ENCODE measurements around the gene ST14.
"Not testable (repeated sequence)": the region's sequence is repeated elsewhere in the genome, so short reads cannot be mapped to it uniquely, and the experiment has no call there.

The ST14 gene

DNA sequence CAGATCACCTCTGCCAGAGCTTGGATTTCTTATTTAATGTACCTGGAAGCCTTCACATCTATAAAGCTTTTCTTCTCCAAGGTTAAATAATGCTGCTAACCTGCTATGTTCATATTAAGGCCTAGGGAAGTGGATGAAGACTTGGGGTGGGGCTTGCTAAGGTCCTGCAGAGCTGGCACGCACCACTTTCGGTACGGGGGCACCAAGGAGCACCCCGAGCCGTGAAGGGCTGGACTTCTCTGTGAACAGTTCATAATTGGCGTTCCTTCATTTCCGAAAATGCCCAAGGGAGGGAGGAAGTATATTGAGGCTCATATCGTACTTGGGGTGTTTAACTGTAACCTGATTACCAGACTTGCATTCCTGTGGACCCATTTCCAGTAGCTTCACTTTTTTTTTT lies 59.6 kb downstream of the ST14 start:
- in situ Hi-C loops (cut with MboI; ENCODE audit: low sequenced_read_pairs) = loop anchor here (25.0 kb wide), 2 partner anchors 193 to 643 kb away; no protein-coding TSS in a partner anchor

DNA sequence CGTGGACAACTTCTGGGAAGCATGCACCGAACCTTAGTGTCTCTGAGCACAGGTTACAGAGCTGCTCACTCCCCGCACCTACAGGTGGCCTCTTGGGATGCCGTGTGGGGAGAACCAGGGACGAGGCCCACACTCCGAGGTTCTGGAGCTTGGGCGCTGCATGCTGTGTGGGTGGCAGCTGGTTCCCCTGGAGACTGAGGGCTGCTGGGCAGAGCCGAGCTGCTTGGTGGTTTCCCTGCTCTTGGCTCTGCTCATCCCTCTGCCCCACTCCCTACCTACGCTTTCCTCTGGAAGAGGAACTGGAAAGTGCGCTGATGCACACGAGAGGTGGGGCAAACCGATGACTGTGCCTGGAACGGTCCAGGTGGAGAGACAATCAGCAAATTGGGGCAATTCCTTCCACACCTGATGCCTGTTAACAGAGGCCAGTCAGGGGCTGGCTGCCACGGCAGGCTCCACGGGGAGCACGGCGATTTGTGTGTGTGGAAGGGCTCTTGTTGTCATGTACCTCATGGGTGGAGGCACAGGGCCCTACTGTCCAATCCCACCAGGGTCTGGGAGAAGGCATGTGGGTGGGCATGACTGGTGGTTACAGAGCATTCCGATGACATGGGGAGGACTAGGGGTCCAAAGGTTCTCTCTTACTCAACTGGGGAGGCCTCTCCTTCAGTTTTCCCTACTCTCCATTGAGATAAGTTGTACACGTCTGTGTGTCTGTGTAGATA lies 60.9 kb downstream of the ST14 start:
- in situ Hi-C loops (cut with MboI; ENCODE audit: low sequenced_read_pairs) = loop anchor here (25.0 kb wide), 2 partner anchors 192 to 642 kb away; no protein-coding TSS in a partner anchor

DNA sequence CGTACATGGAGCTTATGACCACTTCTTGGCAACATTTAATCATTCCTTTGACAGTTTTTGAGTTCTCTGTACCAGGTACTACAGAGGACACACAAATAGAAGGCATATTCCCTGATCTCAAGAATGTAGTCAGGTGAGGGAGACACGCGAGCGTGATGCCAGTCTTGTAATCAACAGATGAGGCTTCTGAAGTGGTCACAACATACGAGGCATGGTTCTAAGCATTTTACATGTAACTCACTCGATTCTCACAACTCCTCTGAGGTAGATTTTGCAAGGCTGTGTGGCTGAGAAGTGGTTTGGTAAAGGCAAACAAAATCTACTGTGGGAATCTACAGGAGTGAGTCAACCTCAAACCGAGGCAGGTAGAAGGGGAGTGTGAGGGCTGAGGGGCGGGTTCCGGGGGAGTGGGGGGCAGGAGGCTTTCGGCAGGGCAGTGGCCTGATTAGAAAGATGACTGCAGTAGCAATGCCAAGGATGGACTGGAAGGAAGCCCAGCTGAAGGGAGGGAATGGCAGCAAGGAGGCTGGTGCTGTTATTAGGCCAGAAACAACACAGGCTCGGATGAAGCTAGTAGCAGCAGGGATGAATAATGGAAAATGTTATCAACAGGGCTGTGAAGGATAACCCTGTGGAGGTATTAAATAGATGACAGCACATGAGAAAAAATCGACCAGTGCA lies 63.8 kb downstream of the ST14 start:
- in situ Hi-C loops (cut with MboI; ENCODE audit: low sequenced_read_pairs) = loop anchor here (25.0 kb wide), 2 partner anchors 189 to 639 kb away; no protein-coding TSS in a partner anchor

DNA sequence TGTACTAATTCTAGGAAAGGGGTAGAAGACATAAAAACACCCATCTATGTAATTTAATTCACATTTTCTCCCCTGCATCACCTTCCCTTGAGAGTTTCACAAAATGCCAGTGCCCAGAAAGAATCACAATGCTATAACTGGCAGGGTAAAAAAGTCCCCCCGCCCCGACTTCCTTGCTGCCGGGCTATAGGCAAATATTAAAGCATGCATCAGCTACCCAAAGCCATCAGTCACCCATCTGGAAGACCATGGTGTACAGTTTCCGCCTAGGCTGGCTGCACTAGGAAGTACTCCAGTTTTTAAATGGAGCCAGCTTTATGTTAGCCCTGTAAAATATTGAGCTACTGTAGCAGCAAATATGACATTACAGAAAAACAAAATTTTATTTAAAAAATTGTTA lies 67.8 kb downstream of the ST14 start:
- in situ Hi-C loops (cut with MboI; ENCODE audit: low sequenced_read_pairs) = no loop called here

DNA sequence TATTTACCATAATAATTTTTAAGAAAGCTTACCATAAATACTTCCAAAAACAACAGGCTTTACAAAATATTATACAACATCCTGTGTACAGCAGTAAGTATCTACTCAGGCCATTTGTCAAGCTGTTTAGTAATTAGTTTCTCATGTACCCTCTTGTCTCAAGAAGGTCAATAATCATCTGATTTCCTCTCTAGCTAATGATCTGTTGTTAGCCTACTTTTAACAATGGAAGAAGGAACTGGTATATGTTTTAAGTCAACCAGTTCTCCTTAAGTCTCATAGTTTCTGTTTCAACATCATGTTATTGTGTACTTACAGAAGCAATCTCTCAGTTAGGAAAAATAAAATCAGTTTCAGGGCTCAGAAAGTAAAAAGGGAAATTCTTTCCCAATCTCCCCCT lies 73.9 kb downstream of the ST14 start:
- in situ Hi-C loops (cut with MboI; ENCODE audit: low sequenced_read_pairs) = not testable (repeated sequence)

DNA sequence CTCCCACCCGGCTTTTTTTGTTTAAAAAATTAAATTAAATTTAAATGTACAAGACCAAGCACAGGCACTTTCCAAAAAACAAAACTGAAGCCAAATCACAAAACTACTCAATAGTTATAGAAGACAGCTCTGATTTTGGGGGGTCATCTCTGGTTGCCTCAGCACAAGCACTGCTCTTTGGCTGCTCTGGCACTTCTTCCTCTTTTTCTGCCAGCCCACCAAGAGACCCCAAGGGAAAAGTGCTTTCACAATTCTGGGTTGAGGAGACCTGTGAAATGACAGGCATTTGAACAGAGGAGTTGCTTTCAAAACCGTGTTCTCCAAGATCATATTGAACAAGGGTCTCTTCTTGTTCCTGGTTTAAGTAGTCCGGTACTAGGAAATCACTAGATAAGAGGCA lies 74.3 kb downstream of the ST14 start:
- in situ Hi-C loops (cut with MboI; ENCODE audit: low sequenced_read_pairs) = not testable (repeated sequence)

DNA sequence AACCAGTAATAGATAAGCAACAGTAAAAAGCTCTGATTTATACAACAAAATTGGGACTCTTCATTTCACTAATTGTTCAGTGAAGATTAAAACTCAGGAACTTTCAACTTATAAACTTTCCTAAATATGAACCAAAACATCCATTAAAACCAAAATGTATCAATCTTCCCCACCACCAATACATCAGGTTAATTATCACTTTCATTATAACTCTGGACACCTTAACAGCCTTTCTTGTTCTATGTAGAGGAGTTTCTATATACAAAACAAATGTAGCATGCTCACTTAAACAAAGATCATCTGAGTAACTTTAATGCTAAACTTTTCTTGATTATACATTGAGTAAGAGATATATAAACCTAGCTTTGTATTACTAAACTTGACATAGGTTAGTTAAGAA lies 74.7 kb downstream of the ST14 start:
- in situ Hi-C loops (cut with MboI; ENCODE audit: low sequenced_read_pairs) = no loop called here

DNA sequence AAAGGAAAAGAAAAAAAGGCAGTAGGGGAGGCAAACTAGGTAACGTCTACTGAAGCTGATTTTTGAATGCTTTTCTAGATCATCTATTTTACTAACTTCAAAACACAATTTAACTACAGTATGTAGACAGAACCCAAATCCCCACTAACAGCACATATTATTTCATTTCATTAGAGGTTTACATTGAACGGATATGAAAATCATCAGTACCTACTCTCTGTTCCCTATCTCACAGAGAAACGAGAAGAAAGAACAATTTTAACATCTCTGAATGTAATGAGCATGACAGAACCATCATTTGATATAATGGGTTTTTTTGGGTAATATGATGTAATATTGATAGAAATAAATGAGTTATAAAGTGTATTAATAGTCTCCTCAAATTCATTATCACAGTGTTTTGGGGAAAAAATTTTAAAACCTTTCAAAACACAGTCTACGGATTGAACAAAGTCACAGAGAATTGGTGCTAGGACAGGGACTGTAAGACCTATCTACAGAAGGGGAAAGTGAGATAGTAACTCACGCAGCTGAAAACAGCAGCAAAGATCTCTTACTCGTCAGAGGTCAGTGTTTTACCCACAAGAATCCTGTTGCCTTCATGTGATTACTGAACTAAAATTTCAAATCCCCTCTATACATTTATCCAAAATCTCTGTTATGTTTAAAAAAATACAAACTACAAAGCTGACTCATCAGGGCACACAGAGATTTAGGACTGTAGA lies 77.9 kb downstream of the ST14 start:
- in situ Hi-C loops (cut with MboI; ENCODE audit: low sequenced_read_pairs) = no loop called here

DNA sequence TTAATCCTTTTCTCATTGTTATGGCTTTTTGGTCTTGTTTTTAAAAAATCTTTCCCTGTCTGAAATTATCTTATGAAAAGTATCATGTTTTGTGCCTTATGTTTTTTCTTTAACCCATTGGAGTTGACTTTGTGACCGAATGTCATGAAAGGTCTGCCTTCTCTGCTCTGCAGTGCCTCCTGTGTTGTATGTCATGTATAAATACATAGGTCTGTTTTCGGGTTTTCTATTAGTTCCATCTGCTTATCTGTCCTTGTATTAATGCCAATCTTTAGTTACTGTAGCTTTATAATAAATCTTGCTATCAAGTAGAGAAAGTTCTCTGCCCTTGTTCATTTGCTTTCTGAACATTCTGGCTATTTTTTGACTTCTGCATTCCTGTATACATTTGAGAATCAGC lies 82.1 kb downstream of the ST14 start:
- in situ Hi-C loops (cut with MboI; ENCODE audit: low sequenced_read_pairs) = no loop called here

DNA sequence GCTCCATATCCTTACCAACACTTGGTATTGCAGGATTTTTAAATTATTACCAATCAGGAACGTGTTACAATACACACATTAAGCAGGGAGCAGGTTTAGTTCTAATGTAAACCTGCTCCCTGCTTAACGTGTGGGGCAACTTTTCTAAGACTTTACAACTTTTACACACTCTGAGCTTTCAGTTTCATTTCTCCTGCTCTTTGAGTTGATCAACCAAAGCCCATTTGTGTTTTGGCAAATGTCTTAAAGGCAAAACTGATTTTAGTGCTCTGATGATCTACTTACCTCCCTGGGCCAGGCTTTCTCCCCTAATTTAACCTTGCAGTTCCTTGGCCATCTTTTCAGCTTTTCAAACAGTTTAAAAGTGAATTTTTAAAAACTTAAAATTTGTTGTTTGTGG lies 84.2 kb downstream of the ST14 start:
- in situ Hi-C loops (cut with MboI; ENCODE audit: low sequenced_read_pairs) = no loop called here

DNA sequence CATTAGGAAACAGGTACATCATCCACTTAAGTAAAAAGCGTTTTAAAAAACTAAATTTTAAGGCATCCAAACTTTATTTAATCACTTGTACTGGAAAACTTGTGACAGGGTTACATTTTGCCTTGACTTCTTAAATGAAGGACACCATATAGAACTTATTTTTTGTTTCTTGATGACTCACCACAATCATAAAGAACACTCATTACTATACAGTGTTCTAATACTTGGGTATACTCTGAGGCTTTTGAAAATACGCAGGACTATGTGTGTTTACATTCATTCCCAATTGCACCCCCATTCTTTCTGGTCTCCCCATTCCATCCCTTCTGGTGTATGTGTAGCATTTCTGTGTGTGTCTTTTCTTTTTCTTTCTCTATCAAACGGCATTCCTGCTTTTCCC lies 85.3 kb downstream of the ST14 start:
- in situ Hi-C loops (cut with MboI; ENCODE audit: low sequenced_read_pairs) = no loop called here

DNA sequence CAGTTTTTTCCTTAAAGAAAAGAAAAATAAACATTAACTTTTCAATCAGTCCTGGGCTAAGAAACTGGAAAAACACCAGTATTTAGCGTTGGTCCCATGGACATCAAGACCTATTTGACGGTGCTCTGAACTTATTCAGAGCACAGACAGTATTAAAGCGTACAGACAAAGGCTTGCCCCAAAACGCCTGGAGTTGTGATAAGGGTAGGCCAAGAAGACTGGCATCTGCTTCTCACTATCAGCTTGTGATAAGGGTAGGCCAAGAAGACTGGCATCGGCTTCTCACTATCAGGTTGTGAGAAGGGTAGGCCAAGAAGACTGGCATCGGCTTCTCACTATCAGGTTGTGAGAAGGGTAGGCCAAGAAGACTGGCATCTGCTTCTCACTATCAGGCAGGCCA lies 85.8 kb downstream of the ST14 start:
- in situ Hi-C loops (cut with MboI; ENCODE audit: low sequenced_read_pairs) = not testable (repeated sequence)

DNA sequence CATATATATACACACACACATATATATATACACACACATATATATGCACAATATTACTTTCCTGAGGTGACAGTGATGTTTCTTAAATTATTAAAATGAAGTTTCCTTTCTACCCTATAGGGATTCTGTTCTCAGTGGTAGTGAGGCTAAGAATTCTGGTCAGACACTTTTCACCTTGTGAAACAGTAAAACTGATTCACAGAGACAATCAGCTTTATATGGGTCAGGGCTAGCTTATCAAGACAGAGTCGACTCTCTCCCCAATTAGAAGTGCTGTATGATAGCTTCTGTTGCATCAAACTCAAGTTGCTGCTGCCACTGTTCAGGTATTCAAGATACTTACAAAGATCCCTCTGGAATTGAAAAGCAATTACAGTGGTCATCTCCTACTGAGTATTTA lies 86.7 kb downstream of the ST14 start:
- in situ Hi-C loops (cut with MboI; ENCODE audit: low sequenced_read_pairs) = no loop called here

DNA sequence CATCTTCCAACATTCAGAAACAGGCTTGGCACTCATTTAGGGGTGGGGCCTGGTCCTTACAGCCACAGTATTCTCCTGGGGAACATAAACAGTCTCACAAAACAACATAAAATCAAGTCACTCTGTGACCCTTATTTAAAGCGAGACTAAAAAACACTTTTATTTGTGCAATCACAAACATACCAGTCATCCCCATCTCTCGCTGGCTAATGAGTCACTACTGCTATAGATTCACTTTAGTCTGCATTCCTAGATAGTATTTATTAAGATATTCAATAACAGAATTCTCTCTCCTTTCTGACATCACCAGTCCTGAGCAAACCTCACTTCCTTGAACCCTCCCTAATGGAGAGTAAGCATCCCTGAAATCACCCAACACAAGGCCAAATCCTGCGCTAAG lies 87.2 kb downstream of the ST14 start:
- in situ Hi-C loops (cut with MboI; ENCODE audit: low sequenced_read_pairs) = no loop called here

DNA sequence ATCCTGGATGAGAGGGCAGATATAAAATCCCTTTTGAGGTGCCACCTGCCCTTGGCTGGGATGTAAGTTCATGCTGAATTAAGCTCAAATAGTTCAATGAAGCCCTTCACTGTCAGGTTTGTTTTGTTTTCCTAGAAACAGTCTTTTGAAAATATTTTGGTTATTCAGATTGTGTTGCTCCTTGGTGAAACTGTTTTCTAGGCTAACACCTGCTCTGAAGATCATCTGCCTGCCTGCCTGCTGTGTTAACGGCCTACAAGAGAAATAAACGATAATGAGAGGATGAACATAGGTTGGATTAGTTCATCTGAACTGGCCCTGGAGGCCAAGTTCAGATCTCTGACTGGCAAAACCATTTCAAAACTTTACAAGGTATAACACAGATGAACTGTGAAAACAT lies 87.7 kb downstream of the ST14 start:
- in situ Hi-C loops (cut with MboI; ENCODE audit: low sequenced_read_pairs) = no loop called here

DNA sequence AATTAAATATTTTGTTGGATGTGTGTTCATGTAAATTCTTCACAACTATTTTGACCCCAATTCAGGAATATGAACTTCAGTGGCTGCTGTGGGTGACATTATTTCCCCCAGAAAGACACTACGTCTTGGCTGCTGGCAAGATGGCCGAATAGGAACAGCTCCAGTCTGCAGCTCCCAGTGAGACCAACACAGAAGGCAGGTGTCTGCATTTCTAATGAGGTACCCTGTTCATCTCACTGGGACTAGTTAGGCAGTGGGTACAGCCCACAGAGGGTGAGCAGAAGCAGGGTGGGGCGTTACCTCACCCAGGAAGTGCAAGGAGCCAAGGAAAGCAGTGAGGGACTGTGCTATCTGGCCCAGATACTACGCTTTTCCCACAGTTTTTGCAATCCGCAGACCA lies 89.8 kb downstream of the ST14 start:
- in situ Hi-C loops (cut with MboI; ENCODE audit: low sequenced_read_pairs) = no loop called here

DNA sequence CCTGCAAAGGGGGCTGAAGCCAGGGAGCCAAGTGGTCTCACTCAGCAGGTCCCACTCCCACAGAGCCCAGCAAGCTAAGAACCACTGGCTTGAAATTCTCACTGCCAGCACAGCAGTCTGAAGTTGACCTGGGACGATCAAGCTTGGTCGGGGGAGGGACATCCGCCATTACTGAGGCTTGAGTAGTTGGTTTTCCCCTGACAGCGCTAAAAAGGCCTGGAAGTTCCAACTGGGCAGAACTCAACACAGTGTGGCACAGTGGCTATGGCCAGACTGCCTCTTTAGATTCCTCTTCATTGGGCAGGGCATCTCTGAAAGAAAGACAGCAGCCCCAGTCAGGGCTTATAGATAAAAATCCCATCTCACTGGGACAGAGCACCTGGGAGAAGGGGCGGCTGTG lies 90.3 kb downstream of the ST14 start:
- in situ Hi-C loops (cut with MboI; ENCODE audit: low sequenced_read_pairs) = not testable (repeated sequence)

DNA sequence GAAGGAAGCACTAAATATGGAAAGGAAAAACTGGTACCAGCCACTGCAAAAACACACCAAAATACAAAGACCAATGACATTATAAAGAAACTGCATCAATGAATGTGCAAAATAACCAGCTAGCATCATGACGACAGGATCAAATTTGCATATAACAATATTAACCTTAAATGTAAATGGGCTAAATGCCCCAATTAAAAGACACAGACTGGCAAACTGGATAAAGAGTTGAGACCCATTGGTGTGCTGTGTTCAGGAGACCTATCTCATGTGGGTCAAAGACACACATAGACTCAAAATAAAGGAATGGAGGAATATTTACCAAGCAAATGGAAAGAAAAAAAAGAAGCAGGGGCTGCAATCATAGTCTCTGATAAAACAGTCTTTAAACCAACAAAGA lies 92.2 kb downstream of the ST14 start:
- in situ Hi-C loops (cut with MboI; ENCODE audit: low sequenced_read_pairs) = not testable (repeated sequence)

Data from HL-60/S4 treated with retinoic acid at 250 ng/mL for 4 days and 3 days (cell line).